ENCODE data around the gene SENP1. TPM values are rescaled to one million over a fixed set of nuclear protein-coding genes. Genes with fewer than 3 reads are reported as not detected.

Gene SENP1
- total and polyA plus RNA-seq, 2 of the 4 experiments (the other 2 are of a cell fraction), result 7.2 to 25.3 TPM

- ChIA-PET CTCF (interaction anchor here (0.6 kb wide), 1 partner anchor 52 kb away, joined by 3 read pairs; the partner anchor contains the start of gene TMEM106C), POLR2A (ENCODE audit: unreplicated experiment) (no interaction called here)
- Histone ChIP-seq H2BK20ac (ENCODE audit: low read depth, low read length) (no peak overlapping the region), H2AK5ac (ENCODE audit: low read depth, low read length) (no peak overlapping the region), H3K4me2 (ENCODE audit: low read depth, low read length) (no peak overlapping the region), H3K23ac (ENCODE audit: low read depth, low read length) (no peak overlapping the region), H4K5ac (ENCODE audit: low read depth, low read length) (no peak overlapping the region), H2AFZ (replicated peaks; ENCODE audit: low read length, poor library complexity) (no peak overlapping the region), H2BK120ac (ENCODE audit: low read depth, low read length) (no peak overlapping the region), H3K9me1 (ENCODE audit: insufficient read depth, low read length) (no peaks in the 10 kb centered on the region), H3K27ac (ENCODE audit: insufficient read depth, low read length) (no peak overlapping the region), H3K14ac (replicated peaks; ENCODE audit: low read depth, low read length) (no peak overlapping the region), H2AK9ac (replicated peaks; ENCODE audit: low read depth, low read length, poor library complexity) (no peak overlapping the region), H3K9ac (ENCODE audit: low read depth, low read length) (no peak overlapping the region), H3K27me3 (ENCODE audit: control insufficient read depth, insufficient read depth, low read length) (peaks cover 64% of the 10 kb centered on the region), H3K36me3 (ENCODE audit: control insufficient read depth, insufficient read depth, low read length) (no peaks in the 10 kb centered on the region), H3K56ac (ENCODE audit: extremely low read depth, insufficient read depth, low read length) (no peak overlapping the region), H3K4ac (ENCODE audit: low read depth, low read length) (no peak overlapping the region), H3K18ac (ENCODE audit: low read depth, low read length) (no peak overlapping the region), H4K8ac (ENCODE audit: low read depth in 2 of 2, low read length in 2 of 2) (no peak overlapping the region), H2BK5ac (ENCODE audit: low read depth, low read length, poor library complexity, severe bottlenecking) (no peak overlapping the region), H3K4me3 (ENCODE audit: insufficient read depth, low read depth, low read length) (no peak overlapping the region), H3K4me1 (ENCODE audit: control insufficient read depth, insufficient read depth, low read length) (no peaks in the 10 kb centered on the region), H4K91ac (ENCODE audit: insufficient read depth, low read depth, low read length) (no peak overlapping the region), H3K9me3 (ENCODE audit: control insufficient read depth, insufficient read depth, low read length) (no peaks in the 10 kb centered on the region), H4K20me1 (ENCODE audit: insufficient read depth, low read length) (no peaks in the 10 kb centered on the region), H2BK15ac (ENCODE audit: low read depth, low read length) (no peak overlapping the region), H3K79me1 (ENCODE audit: low read depth in 1 of 2, low read length in 2 of 2) (no peaks in the 10 kb centered on the region)
- no peak for TF ChIP-seq CHD1 (IDR thresholded peaks at IDR 0.05; ENCODE audit: low read depth, low read length)
- no peak for TF ChIP-seq MAFK (IDR thresholded peaks at IDR 0.05; ENCODE audit: low read depth, low read length)
- no peak for TF ChIP-seq USF2 (IDR thresholded peaks at IDR 0.05; ENCODE audit: low read depth, low read length)
- WGBS, 2 experiments (ENCODE audit: extremely low coverage in 2 of 2, insufficient read length in 1 of 2), result 33% methylated on average over 1 of the region's 7 CpGs; no CpG with 5 or more reads in 1 of the 2 experiments
- in situ Hi-C loops (cut with MboI; ENCODE audit: low sequenced_read_pairs) (no loop called here), dilution Hi-C loops (cut with HindIII; ENCODE audit: low sequenced_read_pairs, unreplicated experiment) (no loop called here), intact Hi-C loops (cut with micrococcal nuclease) (no loop called here)
- ATAC-seq (ENCODE audit: low read depth), result no peak
- DNase-seq, result no peak
- BruUV-seq (replicated peaks), result no TSS peak
Measured at GRCh38 chr12:48015954-48016353, 89.9 kb downstream of the SENP1 start.

Measured in IMR-90 (cell line).